MM.1S (cell line): ENCODE data around the gene TBL1XR1.

Source experiments
- DNase-seq: peaks from one replicate; pipeline ENCODE4 v3.0.0-alpha.2; 2015
- H2AFZ ChIP-seq: fragments of 300-600 bp; sonication (generic); 2 replicates; pipeline ENCODE4 v1.6.0; 2016; ENCODE audit warnings: antibody characterized with exemption, low read length
- H3F3A ChIP-seq: fragments of 300-600 bp; sonication (generic); 2 replicates; pipeline ENCODE4 v1.6.1; 2016; ENCODE audit warnings: mild to moderate bottlenecking, antibody characterized with exemption, low read length, moderate library complexity, mixed read lengths; ENCODE audit not compliant: insufficient read depth
- H3K27ac ChIP-seq: fragments of 300-600 bp; sonication (generic); 2 replicates; pipeline ENCODE4 v1.5.1; 2016; ENCODE audit warnings: mild to moderate bottlenecking, low read length
- H3K27me3 ChIP-seq: fragments of 300-600 bp; sonication (generic); replicated peaks from 2 replicates; pipeline ENCODE4 v1.6.0; 2016; ENCODE audit warnings: low read length; ENCODE audit not compliant: insufficient read depth
- H3K36me3 ChIP-seq: fragments of 300-600 bp; sonication (generic); replicated peaks from 2 replicates; pipeline ENCODE4 v1.6.1; 2016; ENCODE audit warnings: mild to moderate bottlenecking, low read length, mixed read lengths; ENCODE audit not compliant: insufficient read depth
- H3K4me1 ChIP-seq: fragments of 300-600 bp; sonication (generic); 2 replicates; pipeline ENCODE4 v1.6.1; 2016; ENCODE audit warnings: low read length, mixed read lengths
- H3K4me2 ChIP-seq: fragments of 300-600 bp; sonication (generic); 2 replicates; pipeline ENCODE4 v1.6.0; 2016; ENCODE audit warnings: low read depth, low read length
- H3K4me3 ChIP-seq: fragments of 300-600 bp; sonication (generic); 2 replicates; pipeline ENCODE4 v1.5.1; 2016; ENCODE audit warnings: low read length, mixed read lengths
- H3K79me2 ChIP-seq: fragments of 300-600 bp; sonication (generic); 2 replicates; pipeline ENCODE4 v1.6.1; 2016; ENCODE audit warnings: mixed run types, low read length, mixed read lengths
- H3K9ac ChIP-seq: fragments of 300-600 bp; sonication (generic); 2 replicates; pipeline ENCODE4 v1.6.1; 2016; ENCODE audit warnings: low read length, mixed read lengths
- H3K9me2 ChIP-seq: fragments of 300-600 bp; sonication (generic); replicated peaks from 2 replicates; pipeline ENCODE4 v1.6.1; 2016; ENCODE audit warnings: mild to moderate bottlenecking, low read length, mixed read lengths; ENCODE audit not compliant: insufficient read depth
- H3K9me3 ChIP-seq: fragments of 300-600 bp; sonication (generic); replicated peaks from 2 replicates; pipeline ENCODE4 v1.6.1; 2016; ENCODE audit warnings: mild to moderate bottlenecking, low read length, mixed read lengths; ENCODE audit not compliant: insufficient read depth
- H4K20me1 ChIP-seq: fragments of 300-600 bp; sonication (generic); 2 replicates; pipeline ENCODE4 v1.6.1; 2016; ENCODE audit warnings: mild to moderate bottlenecking, low read length, moderate library complexity, mixed read lengths; ENCODE audit not compliant: insufficient read depth
- CTCF ChIP-seq: fragments of 300-600 bp; sonication (generic); IDR thresholded peaks from 2 replicates; pipeline ENCODE4 v1.5.1; 2016; ENCODE audit warnings: antibody characterized with exemption, low read length, mixed read lengths
- EZH2 ChIP-seq: fragments of 300-600 bp; sonication (generic); optimal IDR thresholded peaks from 2 replicates; pipeline ENCODE3; 2017; ENCODE audit warnings: low read depth, mild to moderate bottlenecking, antibody characterized with exemption, low read length, mixed read lengths
- EZH2phosphoT487 ChIP-seq: fragments of 300-600 bp; sonication (generic); IDR thresholded peaks from 2 replicates; pipeline ENCODE4 v1.6.1; 2018; ENCODE audit warnings: antibody characterized with exemption, low read length

The TBL1XR1 gene

GRCh38 chr3:177109688-177110330, 87.5 kb downstream of the TBL1XR1 start:
- Histone ChIP-seq H3K4me1 (peaks cover 51% of the 10 kb centered on the region), H3K9me3 (no peaks in the 10 kb centered on the region), H3K9ac (no peak overlapping the region; the same call in 1 of the 2 replicates), H3K79me2 (peaks cover 99% of the 10 kb centered on the region), H3F3A (peaks cover 42% of the 10 kb centered on the region), H3K4me3 (no peak overlapping the region), H3K27me3 (no peaks in the 10 kb centered on the region), H2AFZ (no peak overlapping the region), H3K9me2 (no peaks in the 10 kb centered on the region), H3K27ac (peak overlapping the region; percentile 74), H4K20me1 (peaks cover 81% of the 10 kb centered on the region), H3K4me2 (peak overlapping the region; percentile 26; the same call in 1 of the 2 replicates), H3K36me3 (no peaks in the 10 kb centered on the region)
- no peak for DNase-seq
- TF ChIP-seq EZH2phosphoT487 (no peak), CTCF (no peak), EZH2 (no peak)

DNA sequence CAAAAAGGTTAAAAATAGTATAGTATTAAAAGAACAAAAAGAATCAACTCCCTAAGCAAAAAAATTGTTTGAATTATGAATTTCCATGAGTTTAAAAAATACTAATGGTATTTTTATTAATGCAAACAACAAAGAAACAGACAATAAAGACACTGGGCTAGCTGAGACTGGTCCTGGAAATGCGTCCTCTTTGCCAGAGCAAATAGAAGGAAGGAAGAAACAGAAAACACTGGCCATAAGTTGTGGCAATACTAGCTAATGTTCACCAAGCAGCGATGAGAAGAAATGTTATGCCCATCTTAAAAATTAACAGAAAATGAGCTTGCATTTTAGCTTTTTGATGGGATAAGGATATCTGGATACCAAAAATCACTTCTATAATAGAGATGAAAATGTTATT, 88.6 kb downstream of the TBL1XR1 start:
- TF ChIP-seq CTCF, result no peak
- TF ChIP-seq EZH2phosphoT487, result no peak
- no peak for TF ChIP-seq EZH2
- DNase-seq, result no peak
- Histone ChIP-seq H2AFZ (no peak overlapping the region), H3K27me3 (no peaks in the 10 kb centered on the region), H3K4me3 (no peak overlapping the region), H3K9me2 (no peaks in the 10 kb centered on the region), H3K9me3 (no peaks in the 10 kb centered on the region), H3K4me1 (peaks cover 52% of the 10 kb centered on the region), H3F3A (peaks cover 39% of the 10 kb centered on the region), H3K36me3 (no peaks in the 10 kb centered on the region), H3K9ac (no peak overlapping the region), H3K4me2 (no peak overlapping the region), H3K27ac (no peak overlapping the region), H3K79me2 (peaks cover 99% of the 10 kb centered on the region), H4K20me1 (peaks cover 89% of the 10 kb centered on the region)

DNA sequence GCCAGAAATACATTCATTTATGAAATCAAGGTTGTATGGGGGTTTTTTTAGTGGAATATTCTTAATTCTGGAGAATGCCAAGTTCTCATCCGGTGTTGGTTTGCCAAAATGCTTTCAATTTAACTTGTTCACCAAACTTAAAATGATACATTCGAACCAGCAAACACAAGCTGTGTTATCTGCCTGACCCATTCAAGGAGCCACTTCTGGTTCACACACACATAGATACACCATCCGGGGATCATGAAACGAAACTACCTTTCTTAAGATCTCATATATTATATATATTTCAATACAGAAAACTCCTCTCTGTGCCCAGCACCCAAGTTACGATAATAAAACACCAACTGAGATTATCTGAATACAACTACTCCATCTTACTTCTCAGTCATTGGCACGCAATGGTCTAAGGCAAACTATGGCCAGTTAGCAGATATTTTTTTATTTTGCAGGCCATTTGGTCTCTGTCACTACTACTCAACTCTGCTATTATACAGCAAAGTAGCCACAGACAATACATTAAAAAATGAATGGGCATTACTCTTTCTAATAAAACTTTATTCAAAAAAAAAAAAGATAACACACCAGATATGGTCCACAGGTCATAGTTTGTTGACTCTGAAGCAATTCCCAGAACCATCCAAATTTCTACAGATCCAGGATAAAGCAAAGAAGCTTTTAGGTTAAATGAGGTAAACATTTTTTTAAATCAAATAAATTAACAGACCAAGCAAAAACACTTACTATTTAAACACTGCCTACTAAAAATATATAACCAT, 89.6 kb downstream of the TBL1XR1 start:
- no peaks in the 10 kb centered on the region for H3K9me2 ChIP-seq
- TF ChIP-seq EZH2phosphoT487 (no peak), CTCF (no peak), EZH2 (no peak)
- no peak overlapping the region for H3K4me2 ChIP-seq
- peaks cover 99% of the 10 kb centered on the region for H3K79me2 ChIP-seq
- DNase-seq, result no peak
- peaks cover 29% of the 10 kb centered on the region for H3F3A ChIP-seq
- no peaks in the 10 kb centered on the region for H3K36me3 ChIP-seq
- no peak overlapping the region for H3K4me3 ChIP-seq
- H3K9me3 ChIP-seq, result no peaks in the 10 kb centered on the region
- no peaks in the 10 kb centered on the region for H3K27me3 ChIP-seq
- H3K9ac ChIP-seq, result no peak overlapping the region
- no peak overlapping the region for H3K27ac ChIP-seq
- peaks cover 89% of the 10 kb centered on the region for H4K20me1 ChIP-seq
- H2AFZ ChIP-seq, result no peak overlapping the region
- peaks cover 44% of the 10 kb centered on the region for H3K4me1 ChIP-seq
